ENCODE results near the gene TOMM6. TPM values are rescaled to one million over a fixed set of nuclear protein-coding genes. Genes with fewer than 3 reads are reported as not detected.

TOMM6 gene
- total RNA-seq, 2 donors from 2014 or later, result 158 to 233 TPM

DNA sequence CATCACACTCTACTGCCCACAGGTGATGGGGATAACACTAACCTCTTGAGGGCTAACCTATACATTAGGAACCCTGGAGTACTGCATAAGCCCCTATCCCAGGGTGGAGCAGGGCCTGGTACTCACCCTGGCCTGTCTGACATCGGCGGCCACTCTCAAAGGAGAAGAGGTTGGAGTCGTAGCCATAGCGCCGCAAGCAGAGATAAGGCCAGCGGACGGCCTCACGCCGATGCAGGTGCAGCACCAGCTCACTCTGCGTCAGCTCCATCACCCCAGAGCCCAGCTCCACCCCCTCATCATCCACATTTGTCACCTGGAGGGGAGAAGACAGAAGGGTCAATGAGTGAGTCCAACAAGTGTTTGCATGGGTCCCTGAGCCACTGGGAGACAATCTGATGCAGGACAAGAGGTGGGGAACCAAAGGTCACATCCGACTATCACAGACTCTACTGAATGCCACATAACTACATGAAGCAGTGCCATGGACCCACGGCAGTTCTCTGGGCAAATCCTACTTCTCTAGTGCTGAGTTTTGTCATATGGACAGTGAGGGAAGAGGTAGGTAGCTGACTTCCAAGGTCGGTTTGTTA is 12.1 kb upstream of the TOMM6 start:
- TF ChIP-seq POLR2AphosphoS5 (IDR thresholded peaks at IDR 0.05) (no peak), POLR2A (IDR thresholded peaks at IDR 0.05) (no peak)
- TF ChIP-seq, protein P1, sequence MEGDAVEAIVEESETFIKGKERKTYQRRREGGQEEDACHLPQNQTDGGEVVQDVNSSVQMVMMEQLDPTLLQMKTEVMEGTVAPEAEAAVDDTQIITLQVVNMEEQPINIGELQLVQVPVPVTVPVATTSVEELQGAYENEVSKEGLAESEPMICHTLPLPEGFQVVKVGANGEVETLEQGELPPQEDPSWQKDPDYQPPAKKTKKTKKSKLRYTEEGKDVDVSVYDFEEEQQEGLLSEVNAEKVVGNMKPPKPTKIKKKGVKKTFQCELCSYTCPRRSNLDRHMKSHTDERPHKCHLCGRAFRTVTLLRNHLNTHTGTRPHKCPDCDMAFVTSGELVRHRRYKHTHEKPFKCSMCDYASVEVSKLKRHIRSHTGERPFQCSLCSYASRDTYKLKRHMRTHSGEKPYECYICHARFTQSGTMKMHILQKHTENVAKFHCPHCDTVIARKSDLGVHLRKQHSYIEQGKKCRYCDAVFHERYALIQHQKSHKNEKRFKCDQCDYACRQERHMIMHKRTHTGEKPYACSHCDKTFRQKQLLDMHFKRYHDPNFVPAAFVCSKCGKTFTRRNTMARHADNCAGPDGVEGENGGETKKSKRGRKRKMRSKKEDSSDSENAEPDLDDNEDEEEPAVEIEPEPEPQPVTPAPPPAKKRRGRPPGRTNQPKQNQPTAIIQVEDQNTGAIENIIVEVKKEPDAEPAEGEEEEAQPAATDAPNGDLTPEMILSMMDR (IDR thresholded peaks at IDR 0.05), result no peak
- no peaks in the 10 kb centered on the region for H3K4me1 ChIP-seq (replicated peaks)
- H3K27ac ChIP-seq, result no peak overlapping the region
- H3K4me3 ChIP-seq, result no peak overlapping the region
- no peaks in the 10 kb centered on the region for H3K27me3 ChIP-seq (replicated peaks; ENCODE audit: insufficient read depth)
- H3K36me3 ChIP-seq, result peaks cover 0 to 13% of the 10 kb centered on the region in 2 donors
- no peak for DNase-seq (ENCODE audit: low spot score)
- intact Hi-C loops (cut with DNase I), result no loop called here
- H3K9me3 ChIP-seq, result no peaks in the 10 kb centered on the region
- WGBS, result 92% methylated on average over 13 of the region's 13 CpGs

GRCh38 chr6:41777551-41778285 is 9.8 kb upstream of the TOMM6 start:
- intact Hi-C loops (cut with DNase I), result no loop called here
- WGBS, result 89% methylated on average over 5 of the region's 5 CpGs
- Histone ChIP-seq H3K4me1 (replicated peaks) (peaks cover 8% of the 10 kb centered on the region), H3K36me3 (no peaks in the 10 kb centered on the region), H3K9me3 (no peaks in the 10 kb centered on the region), H3K4me3 (no peak overlapping the region), H3K27ac (no peak overlapping the region), H3K27me3 (replicated peaks; ENCODE audit: insufficient read depth) (no peaks in the 10 kb centered on the region)
- no peak for DNase-seq (ENCODE audit: low spot score)
- TF ChIP-seq POLR2AphosphoS5 (IDR thresholded peaks at IDR 0.05) (no peak), POLR2A (IDR thresholded peaks at IDR 0.05) (no peak)

DNA sequence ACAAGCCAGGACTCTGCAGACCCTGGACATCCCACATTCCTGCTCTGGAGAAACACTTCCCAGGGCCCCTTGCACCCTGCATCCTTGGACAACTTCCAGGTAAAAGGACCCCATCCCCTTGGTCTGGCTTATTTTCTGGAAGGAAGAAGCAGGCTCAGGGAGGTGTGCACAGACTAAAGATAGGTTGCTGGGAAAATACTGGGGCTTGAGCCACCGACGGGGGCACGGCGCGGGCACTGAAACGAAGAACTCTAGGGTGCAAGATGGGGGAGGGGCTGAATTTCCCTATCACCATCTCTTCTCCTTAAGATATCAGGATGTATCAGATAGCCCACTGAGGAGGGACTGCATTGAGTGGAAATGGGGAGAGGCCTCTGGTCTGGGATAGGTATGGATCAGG is 8.6 kb upstream of the TOMM6 start:
- Histone ChIP-seq H3K27ac (peak overlapping the region in 1 of 2 donors; percentile 22), H3K36me3 (no peaks in the 10 kb centered on the region), H3K27me3 (replicated peaks; ENCODE audit: insufficient read depth) (no peaks in the 10 kb centered on the region), H3K9me3 (no peaks in the 10 kb centered on the region), H3K4me3 (peak overlapping the region; percentile 45 to 65), H3K4me1 (replicated peaks) (peaks cover 8% of the 10 kb centered on the region)
- TF ChIP-seq POLR2A (IDR thresholded peaks at IDR 0.05) (no peak), POLR2AphosphoS5 (IDR thresholded peaks at IDR 0.05) (no peak)
- TF ChIP-seq, protein P1 (IDR thresholded peaks at IDR 0.05), result no peak
- DNase-seq (ENCODE audit: low spot score), result no peak
- intact Hi-C loops (cut with DNase I), result no loop called here
- WGBS, result 34% methylated on average over 6 of the region's 6 CpGs

DNA sequence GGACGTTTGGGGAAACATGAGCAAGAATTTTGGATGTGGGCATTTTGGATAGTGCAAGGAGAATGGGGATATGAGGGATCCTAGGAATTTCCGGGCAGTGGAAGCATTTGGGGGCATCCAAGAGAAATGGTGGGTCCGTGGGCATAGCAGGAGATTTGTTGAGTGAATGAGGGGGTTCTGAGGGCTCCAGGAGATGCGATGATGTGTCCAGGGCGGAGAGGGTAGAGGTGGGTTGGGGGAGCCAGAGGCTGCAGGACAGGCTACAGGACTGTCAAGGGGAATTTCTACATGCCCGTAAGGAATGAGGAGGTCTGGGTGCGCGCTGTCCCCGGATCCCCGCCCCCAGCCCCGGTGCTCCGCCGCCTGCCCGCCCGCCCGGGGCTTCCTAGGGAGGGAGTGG is 8.2 kb upstream of the TOMM6 start:
- Histone ChIP-seq H3K27me3 (replicated peaks; ENCODE audit: insufficient read depth) (no peaks in the 10 kb centered on the region), H3K4me1 (replicated peaks) (peaks cover 10% of the 10 kb centered on the region), H3K4me3 (peak overlapping the region; percentile 45 to 65), H3K27ac (peak overlapping the region; percentile 22 to 89), H3K9me3 (no peaks in the 10 kb centered on the region), H3K36me3 (no peaks in the 10 kb centered on the region)
- intact Hi-C loops (cut with DNase I), result no loop called here
- TF ChIP-seq POLR2A (IDR thresholded peaks at IDR 0.05), result no peak
- no peak for TF ChIP-seq POLR2AphosphoS5 (IDR thresholded peaks at IDR 0.05)
- TF ChIP-seq, protein P1 (IDR thresholded peaks at IDR 0.05), result no peak
- DNase-seq (ENCODE audit: low spot score), result no peak
- WGBS, result 5% methylated on average over 8 of the region's 16 CpGs

GRCh38 chr6:41779788-41780550 is 7.5 kb upstream of the TOMM6 start, which contains the start of gene FRS3:
Gene FRS3, minus strand, starts transcription at chr6:41779900. Its CDS starts 2,913 bp downstream, at chr6:41776987.
- H3K4me1 ChIP-seq (replicated peaks), result peaks cover 16% of the 10 kb centered on the region
- intact Hi-C loops (cut with DNase I), result loop anchor here (1.0 to 10.0 kb wide), 3 partner anchors 157 to 264 kb away; no protein-coding TSS in a partner anchor

More at GRCh38 chr6:41779788-41780550, 7.5 kb upstream of the TOMM6 start, which contains the start of gene FRS3:
- Histone ChIP-seq H3K27ac (peak within 1 kb of the TSS; percentile 82 to 89), H3K9me3 (no peaks in the 10 kb centered on the region), H3K36me3 (no peaks in the 10 kb centered on the region), H3K4me3 (peak within 1 kb of the TSS; percentile 45 to 65), H3K27me3 (replicated peaks; ENCODE audit: insufficient read depth) (no peaks in the 10 kb centered on the region)
- WGBS, result under 1% methylated on average over 45 of the region's 73 CpGs
- DNase-seq (ENCODE audit: low spot score), result peak; percentile 97
- TF ChIP-seq POLR2A (IDR thresholded peaks at IDR 0.05), result peak; percentile 57
- TF ChIP-seq, protein P1 (IDR thresholded peaks at IDR 0.05), result peak; percentile 91 to 99 (median 96)
- TF ChIP-seq POLR2AphosphoS5 (IDR thresholded peaks at IDR 0.05), result peak; percentile 86

Data from prostate gland (tissue), 2 donors.